H1 (cell line): ENCODE results near the gene TBC1D22A.

ENCODE experiments used
- EP300 ChIP-seq, 2 experiments: IDR thresholded peaks; 1 replicate in 1 of 2; 2 replicates in 1 of 2; pipeline ENCODE4 v1.6.1; 2011 to 2012; ENCODE audit warnings: low read depth in 2 of 2, low read length in 2 of 2, mild to moderate bottlenecking in 2 of 2, borderline replicate concordance in 1 of 2, inconsistent platforms in 1 of 2, moderate library complexity in 1 of 2
- PHF8 ChIP-seq: fragments of 200-600 bp; sonication (generic); conservative IDR thresholded peaks from 2 replicates; pipeline ENCODE4 v1.7.1; 2012; ENCODE audit warnings: low read depth, mild to moderate bottlenecking, inconsistent platforms, low read length, moderate library complexity
- POLR2A ChIP-seq, 2 experiments: IDR thresholded peaks; 1 replicate in 1 of 2; 2 replicates in 1 of 2; pipeline ENCODE4 v1.6.1; 2011; ENCODE audit warnings: low read depth in 2 of 2, low read length in 2 of 2, mild to moderate bottlenecking in 2 of 2; ENCODE audit errors: control extremely low read depth in 1 of 2
- RNF2 ChIP-seq: fragments of 200-900, 300-1000 bp; sonication (generic); IDR thresholded peaks from 2 replicates; pipeline ENCODE4 v1.7.1; 2016; ENCODE audit warnings: borderline replicate concordance, low read depth, mild to moderate bottlenecking, antibody characterized with exemption, low read length; ENCODE audit not compliant: poor library complexity, severe bottlenecking; ENCODE audit errors: missing control alignments
- TAF1 ChIP-seq: IDR thresholded peaks from 2 replicates; pipeline ENCODE4 v1.6.1; 2011; ENCODE audit warnings: mild to moderate bottlenecking, low read depth, low read length
- TBP ChIP-seq: IDR thresholded peaks from 2 replicates; pipeline ENCODE4 v1.6.1; 2011; ENCODE audit warnings: low read depth, low read length, improper control_type of control experiment
- TF ChIP-seq, protein P1 (sequence below), 3 experiments: IDR thresholded peaks; 1 replicate in 2 of 3; 2 replicates in 1 of 3; pipeline versions ENCODE4 v1.5.1 to v1.6.1; 2011; ENCODE audit warnings: low read length in 3 of 3, mild to moderate bottlenecking in 3 of 3, inconsistent platforms in 2 of 3, low read depth in 1 of 3, moderate library complexity in 1 of 3; ENCODE audit not compliant: insufficient read depth in 1 of 3; ENCODE audit errors: control extremely low read depth in 1 of 3

DNA sequence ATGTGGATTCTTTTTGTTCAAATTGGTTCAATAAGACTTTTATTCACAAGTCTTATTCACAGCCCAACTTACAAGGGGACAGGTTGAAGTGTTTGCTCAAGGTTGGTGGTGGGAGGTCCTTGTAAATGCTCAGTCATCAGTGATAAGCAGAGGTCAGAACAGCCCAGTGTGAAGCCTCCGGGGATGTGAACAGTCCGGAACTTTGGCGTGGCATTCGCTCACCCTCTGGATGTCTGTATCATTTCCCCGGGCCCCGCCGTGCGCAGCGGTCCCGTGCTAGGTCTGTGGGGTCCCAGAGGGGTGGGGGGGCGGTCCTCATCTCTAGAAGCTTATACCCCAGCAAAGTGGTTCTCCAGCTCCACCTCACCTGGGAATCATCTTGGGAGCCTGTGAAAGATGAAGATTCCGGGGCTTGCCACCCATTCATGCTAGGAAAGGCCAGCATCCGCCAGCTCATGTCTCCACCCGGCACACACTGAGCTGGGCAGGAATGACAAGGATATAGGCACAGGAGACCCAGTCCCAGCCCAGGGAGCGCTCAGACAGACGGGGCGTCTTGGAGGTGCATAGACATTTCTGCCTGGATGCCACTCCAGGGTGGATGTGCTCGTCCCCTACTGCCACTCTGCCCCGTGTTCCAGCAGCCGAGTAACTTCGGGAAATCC is 327.5 kb downstream of the TBC1D22A start:
- TF ChIP-seq POLR2A (IDR thresholded peaks at IDR 0.05; ENCODE audit: control extremely low read depth in 1 of 2, low read depth in 2 of 2, low read length in 2 of 2) (no peak), PHF8 (no peak), RNF2 (no peak), TBP (no peak), EP300 (IDR thresholded peaks at IDR 0.05; ENCODE audit: borderline replicate concordance in 1 of 2, low read depth in 2 of 2, low read length in 2 of 2) (no peak), TAF1 (no peak)
- TF ChIP-seq, protein P1, sequence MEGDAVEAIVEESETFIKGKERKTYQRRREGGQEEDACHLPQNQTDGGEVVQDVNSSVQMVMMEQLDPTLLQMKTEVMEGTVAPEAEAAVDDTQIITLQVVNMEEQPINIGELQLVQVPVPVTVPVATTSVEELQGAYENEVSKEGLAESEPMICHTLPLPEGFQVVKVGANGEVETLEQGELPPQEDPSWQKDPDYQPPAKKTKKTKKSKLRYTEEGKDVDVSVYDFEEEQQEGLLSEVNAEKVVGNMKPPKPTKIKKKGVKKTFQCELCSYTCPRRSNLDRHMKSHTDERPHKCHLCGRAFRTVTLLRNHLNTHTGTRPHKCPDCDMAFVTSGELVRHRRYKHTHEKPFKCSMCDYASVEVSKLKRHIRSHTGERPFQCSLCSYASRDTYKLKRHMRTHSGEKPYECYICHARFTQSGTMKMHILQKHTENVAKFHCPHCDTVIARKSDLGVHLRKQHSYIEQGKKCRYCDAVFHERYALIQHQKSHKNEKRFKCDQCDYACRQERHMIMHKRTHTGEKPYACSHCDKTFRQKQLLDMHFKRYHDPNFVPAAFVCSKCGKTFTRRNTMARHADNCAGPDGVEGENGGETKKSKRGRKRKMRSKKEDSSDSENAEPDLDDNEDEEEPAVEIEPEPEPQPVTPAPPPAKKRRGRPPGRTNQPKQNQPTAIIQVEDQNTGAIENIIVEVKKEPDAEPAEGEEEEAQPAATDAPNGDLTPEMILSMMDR (IDR thresholded peaks at IDR 0.05; ENCODE audit: control extremely low read depth in 1 of 3, insufficient read depth in 1 of 3, low read depth in 1 of 3, low read length in 3 of 3): no peak
